OCI-LY7 (cell line): ENCODE results near the gene CACNG5. TPM values are rescaled to one million over a fixed set of nuclear protein-coding genes. Genes with fewer than 3 reads are reported as not detected.

Source experiments
- BruUV-seq: library from RNA; stranded (reverse); fragments of 400-500 nt; replicated peaks from 2 replicates; lab custom pipeline; 2021; lab: Mats Ljungman, UMichigan
- CTCF ChIA-PET: fragments of 300-600 bp; sonication (Branson Sonifier 250); formaldehyde crosslinking; loops from one replicate; lab custom pipeline; 2022; ENCODE audit warnings: antibody characterized with exemption; ENCODE audit not compliant: unreplicated experiment; lab: Charles Lee
- POLR2A ChIA-PET: fragments of 300-600 bp; sonication (Branson Sonifier 250); formaldehyde crosslinking; loops from one replicate; lab custom pipeline; 2022; ENCODE audit warnings: antibody characterized with exemption; lab: Charles Lee
- DNase-seq: peaks from one replicate; pipeline ENCODE4 v3.0.0-alpha.2; 2015; ENCODE audit warnings: low spot score
- H2AFZ ChIP-seq: fragments of 200-600 bp; sonication (generic), shearing (Covaris generic); 2 replicates; pipeline ENCODE4 v1.6.1; 2014; ENCODE audit warnings: mild to moderate bottlenecking, antibody characterized with exemption, low read length, moderate library complexity
- H3K27ac ChIP-seq: fragments of 200-600 bp; sonication (generic); 2 replicates; pipeline ENCODE4 v1.5.1; 2014; ENCODE audit warnings: mixed run types, low read depth, mild to moderate bottlenecking, moderate library complexity, low read length, inconsistent platforms; ENCODE audit not compliant: poor library complexity, severe bottlenecking
- H3K36me3 ChIP-seq: fragments of 200-600 bp; sonication (generic); 2 replicates; pipeline ENCODE4 v1.6.1; 2014; ENCODE audit warnings: mild to moderate bottlenecking, antibody characterized with exemption, low read length, moderate library complexity, mixed read lengths; ENCODE audit not compliant: insufficient read depth
- H3K4me1 ChIP-seq: fragments of 200-600 bp; sonication (generic); 2 replicates; pipeline ENCODE4 v1.5.1; 2014; ENCODE audit warnings: mild to moderate bottlenecking, low read length; ENCODE audit not compliant: insufficient read depth, poor library complexity, severe bottlenecking
- H3K4me2 ChIP-seq: fragments of 200-600 bp; sonication (generic); 2 replicates; pipeline ENCODE4 v1.6.1; 2014; ENCODE audit warnings: mild to moderate bottlenecking, low read length
- H3K4me3 ChIP-seq: fragments of 200-600 bp; sonication (generic); 2 replicates; pipeline ENCODE4 v1.5.1; 2014; ENCODE audit warnings: mild to moderate bottlenecking, low read depth, low read length; ENCODE audit not compliant: poor library complexity, severe bottlenecking
- H3K79me2 ChIP-seq: fragments of 200-600 bp; sonication (generic); 2 replicates; pipeline ENCODE4 v1.6.1; 2016; ENCODE audit warnings: low read depth, mild to moderate bottlenecking, low read length, moderate library complexity, mixed read lengths; ENCODE audit not compliant: insufficient read depth
- H3K9me2 ChIP-seq: fragments of 200-600 bp; sonication (generic); 2 replicates; pipeline ENCODE4 v1.6.1; 2016; ENCODE audit warnings: mild to moderate bottlenecking, low read length, mixed read lengths; ENCODE audit not compliant: insufficient read depth
- H3K9me3 ChIP-seq: fragments of 200-600 bp; sonication (generic); 2 replicates; pipeline ENCODE4 v1.6.1; 2014; ENCODE audit warnings: mild to moderate bottlenecking, mixed run types, low read length, mixed read lengths
- H4K20me1 ChIP-seq: fragments of 200-600 bp; sonication (generic); 2 replicates; pipeline ENCODE4 v1.6.1; 2014; ENCODE audit warnings: mild to moderate bottlenecking, antibody characterized with exemption, low read length, moderate library complexity, mixed read lengths; ENCODE audit not compliant: insufficient read depth
- CTCF ChIP-seq: fragments of 200-600 bp; sonication (generic); conservative IDR thresholded peaks from 2 replicates; pipeline ENCODE4 v1.5.1; 2014; ENCODE audit warnings: mild to moderate bottlenecking, antibody characterized with exemption, low read length, moderate library complexity, mixed read lengths
- EZH2phosphoT487 ChIP-seq: fragments of 200-600 bp; sonication (generic); IDR thresholded peaks from 2 replicates; pipeline ENCODE4 v1.6.1; 2018; ENCODE audit warnings: low read depth, borderline replicate concordance, mild to moderate bottlenecking, mixed run types, antibody characterized with exemption, low read length, moderate library complexity, mixed read lengths
- intact Hi-C: fragments of 100-400 bp; cut with micrococcal nuclease; formaldehyde crosslinking; loops from one replicate; pipeline ENCODE4 v1.10.0; 2022; ENCODE audit not compliant: unreplicated experiment
- total RNA-seq, 2 experiments: library from RNA; depleted of rRNA in 1 of 2; stranded (reverse); fragments of >200 nt in 1 of 2; shearing (Covaris generic) in 1 of 2; gene quantifications; 2 replicates each; pipeline ENCODE4 v1.2.3, GENCODE V29; 2014 to 2022

The CACNG5 gene
- total RNA-seq, 2 experiments from 2014 or later, result not detected

GRCh38 chr17:66819466-66819865 lies 15.5 kb upstream of the CACNG5 start:
- no peaks in the 10 kb centered on the region for H3K36me3 ChIP-seq
- no peaks in the 10 kb centered on the region for H3K9me2 ChIP-seq
- ChIA-PET CTCF (no interaction called here), POLR2A (interaction anchor here (0.7 kb wide), 1 partner anchor 216 kb away, joined by 3 read pairs; no protein-coding TSS in a partner anchor)
- H4K20me1 ChIP-seq, result no peaks in the 10 kb centered on the region
- H3K4me3 ChIP-seq, result no peak overlapping the region
- no peak overlapping the region for H3K4me2 ChIP-seq
- intact Hi-C loops, result no loop called here
- BruUV-seq, result no TSS peak
- H3K9me3 ChIP-seq, result no peaks in the 10 kb centered on the region
- no peak overlapping the region for H2AFZ ChIP-seq
- peaks cover 4% of the 10 kb centered on the region for H3K4me1 ChIP-seq
- H3K79me2 ChIP-seq, result no peaks in the 10 kb centered on the region
- TF ChIP-seq CTCF (no peak), EZH2phosphoT487 (no peak)
- no peak overlapping the region for H3K27ac ChIP-seq
- DNase-seq, result no peak

DNA sequence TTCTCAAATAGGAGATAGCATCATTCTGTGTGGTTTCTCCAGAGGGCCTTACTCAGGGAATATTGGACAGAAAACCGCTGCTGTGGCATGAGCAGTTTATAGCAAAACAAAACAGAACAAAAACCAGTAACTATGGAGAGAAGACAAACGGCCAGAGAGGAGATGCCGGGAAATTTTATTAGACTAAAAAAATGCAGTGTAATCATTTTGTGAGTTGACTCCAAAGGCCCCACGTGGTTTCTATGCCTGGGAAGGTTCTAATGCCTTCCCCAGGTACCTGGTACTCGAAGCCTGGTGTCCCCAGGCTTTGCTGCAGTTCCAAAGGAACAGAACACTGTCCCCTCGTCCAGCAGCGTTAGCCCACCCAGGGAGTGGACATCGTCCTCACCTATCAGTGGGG lies 12.9 kb upstream of the CACNG5 start:
- POLR2A ChIA-PET, result interaction anchor here (0.6 kb wide), 1 partner anchor 513 kb away, joined by 3 read pairs; no protein-coding TSS in a partner anchor
- intact Hi-C loops, result no loop called here

More for the DNA sequence above, 12.9 kb upstream of the CACNG5 start:
- no peak overlapping the region for H3K4me3 ChIP-seq
- H3K27ac ChIP-seq, result no peak overlapping the region
- no peaks in the 10 kb centered on the region for H3K36me3 ChIP-seq
- H3K9me2 ChIP-seq, result no peaks in the 10 kb centered on the region
- no peak for TF ChIP-seq CTCF
- no peak for TF ChIP-seq EZH2phosphoT487
- no peak for DNase-seq
- H3K79me2 ChIP-seq, result no peaks in the 10 kb centered on the region
- no TSS peak for BruUV-seq
- no peaks in the 10 kb centered on the region for H3K9me3 ChIP-seq
- CTCF ChIA-PET, result no interaction called here
- no peak overlapping the region for H3K4me2 ChIP-seq
- H2AFZ ChIP-seq, result no peak overlapping the region
- H4K20me1 ChIP-seq, result no peaks in the 10 kb centered on the region
- H3K4me1 ChIP-seq, result no peaks in the 10 kb centered on the region
